Vagina (tissue), 2 donors: ENCODE measurements around the gene DPP10. TPM values are rescaled to one million over a fixed set of nuclear protein-coding genes. Genes with fewer than 3 reads are reported as not detected.

ENCODE experiments used
- DNase-seq, 2 donors: peaks; one replicate each; pipeline ENCODE4 v3.0.0-alpha.2; 2017; ENCODE audit errors: extremely low spot score in 2 of 2
- H3K27ac ChIP-seq: fragments of 200-600 bp; sonication (generic); one replicate; pipeline ENCODE4 v1.5.1; 2019
- H3K27me3 ChIP-seq: fragments of 200-600 bp; sonication (generic); one replicate; pipeline ENCODE4 v1.5.1; 2019
- H3K36me3 ChIP-seq, 2 donors: fragments of 200-600 bp; sonication (generic); one replicate each; pipeline ENCODE4 v1.5.1; 2017 to 2019
- H3K4me1 ChIP-seq: fragments of 200-600 bp; sonication (generic); one replicate; pipeline ENCODE4 v1.5.1; 2019
- H3K4me3 ChIP-seq, 2 donors: fragments of 200-600 bp; sonication (generic); 1 replicate in 1 of 2; 2 replicates in 1 of 2; pipeline ENCODE4 v1.5.1; 2016 to 2019
- H3K9me3 ChIP-seq: fragments of 200-600 bp; sonication (generic); one replicate; pipeline ENCODE4 v1.5.1; 2019
- CTCF ChIP-seq, 3 experiments: fragments of 450-650 bp in 2 of 3; fragments of 200-600 bp in 1 of 3; sonication (generic) in 1 of 3; IDR thresholded peaks; one replicate each; pipeline ENCODE4 v1.5.1; 2017 to 2019; ENCODE audit warnings: antibody characterized with exemption in 3 of 3, mild to moderate bottlenecking in 2 of 3, moderate library complexity in 2 of 3
- POLR2A ChIP-seq, 2 donors: fragments of 450-650 bp; IDR thresholded peaks; one replicate each; pipeline ENCODE4 v1.6.1; 2017; ENCODE audit warnings: antibody characterized with exemption in 2 of 2, mild to moderate bottlenecking in 2 of 2, moderate library complexity in 2 of 2
- POLR2AphosphoS5 ChIP-seq, 2 donors: sonication (generic); formaldehyde crosslinking; IDR thresholded peaks; one replicate each; pipeline ENCODE4 v1.9.0; 2017; ENCODE audit warnings: antibody characterized with exemption in 2 of 2, mild to moderate bottlenecking in 2 of 2, low read depth in 1 of 2; ENCODE audit not compliant: insufficient read depth in 1 of 2
- intact Hi-C: fragments of 100-400 bp; cut with DNase I; formaldehyde crosslinking; loops from one replicate; pipeline ENCODE4 v1.15.1; 2023
- total RNA-seq: library from RNA; depleted of rRNA; stranded (reverse); fragments of >200 nt; gene quantifications from one replicate; pipeline ENCODE4 v1.2.3, GENCODE V29; 2016

DPP10 gene
- total RNA-seq, 1 donor from 2014 or later, result not detected

- Histone ChIP-seq H3K4me1 (no peaks in the 10 kb centered on the region), H3K27me3 (no peaks in the 10 kb centered on the region), H3K27ac (no peak overlapping the region), H3K4me3 (no peak overlapping the region), H3K36me3 (no peaks in the 10 kb centered on the region), H3K9me3 (no peaks in the 10 kb centered on the region)
- intact Hi-C loops, result no loop called here
- TF ChIP-seq POLR2A (IDR thresholded peaks at IDR 0.05), result no peak
- TF ChIP-seq POLR2AphosphoS5 (IDR thresholded peaks at IDR 0.05; ENCODE audit: insufficient read depth in 1 of 2, low read depth in 1 of 2), result no peak
- TF ChIP-seq CTCF (IDR thresholded peaks at IDR 0.05), result no peak
- no peak for DNase-seq
Observed at GRCh38 chr2:115549611-115550130, 1107.2 kb downstream of the DPP10 start.

- intact Hi-C loops, result no loop called here
- no peak for TF ChIP-seq POLR2A (IDR thresholded peaks at IDR 0.05)
- no peak for TF ChIP-seq CTCF (IDR thresholded peaks at IDR 0.05)
- TF ChIP-seq POLR2AphosphoS5 (IDR thresholded peaks at IDR 0.05; ENCODE audit: insufficient read depth in 1 of 2, low read depth in 1 of 2), result no peak
Observed at GRCh38 chr2:115552726-115553125, 1110.3 kb downstream of the DPP10 start.

GRCh38 chr2:115554153-115554552 lies 1111.7 kb downstream of the DPP10 start:
- no peaks in the 10 kb centered on the region for H3K36me3 ChIP-seq
- DNase-seq, result no peak
- intact Hi-C loops, result no loop called here
- H3K9me3 ChIP-seq, result no peaks in the 10 kb centered on the region
- H3K27me3 ChIP-seq, result no peaks in the 10 kb centered on the region
- H3K4me1 ChIP-seq, result no peaks in the 10 kb centered on the region
- no peak overlapping the region for H3K27ac ChIP-seq
- no peak for TF ChIP-seq CTCF (IDR thresholded peaks at IDR 0.05)
- TF ChIP-seq POLR2A (IDR thresholded peaks at IDR 0.05), result no peak
- no peak for TF ChIP-seq POLR2AphosphoS5 (IDR thresholded peaks at IDR 0.05; ENCODE audit: insufficient read depth in 1 of 2, low read depth in 1 of 2)
- no peak overlapping the region for H3K4me3 ChIP-seq

More at GRCh38 chr2:115552726-115553125, 1110.3 kb downstream of the DPP10 start:
- H3K27me3 ChIP-seq, result no peaks in the 10 kb centered on the region
- H3K4me3 ChIP-seq, result no peak overlapping the region
- H3K36me3 ChIP-seq, result no peaks in the 10 kb centered on the region
- no peak for DNase-seq
- H3K4me1 ChIP-seq, result no peaks in the 10 kb centered on the region
- no peaks in the 10 kb centered on the region for H3K9me3 ChIP-seq
- no peak overlapping the region for H3K27ac ChIP-seq

- Histone ChIP-seq H3K4me3 (no peak overlapping the region), H3K4me1 (no peaks in the 10 kb centered on the region), H3K36me3 (no peaks in the 10 kb centered on the region), H3K27me3 (no peaks in the 10 kb centered on the region), H3K27ac (no peak overlapping the region), H3K9me3 (no peaks in the 10 kb centered on the region)
- intact Hi-C loops, result no loop called here
- DNase-seq, result no peak
- TF ChIP-seq POLR2AphosphoS5 (IDR thresholded peaks at IDR 0.05; ENCODE audit: insufficient read depth in 1 of 2, low read depth in 1 of 2), result no peak
- TF ChIP-seq POLR2A (IDR thresholded peaks at IDR 0.05), result no peak
- no peak for TF ChIP-seq CTCF (IDR thresholded peaks at IDR 0.05)
Observed at GRCh38 chr2:115558725-115559124, 1116.3 kb downstream of the DPP10 start.

GRCh38 chr2:115560666-115561065 lies 1118.2 kb downstream of the DPP10 start:
- H3K9me3 ChIP-seq, result no peaks in the 10 kb centered on the region
- no peak overlapping the region for H3K4me3 ChIP-seq
- intact Hi-C loops, result no loop called here
- TF ChIP-seq POLR2A (IDR thresholded peaks at IDR 0.05), result no peak
- no peak for TF ChIP-seq POLR2AphosphoS5 (IDR thresholded peaks at IDR 0.05; ENCODE audit: insufficient read depth in 1 of 2, low read depth in 1 of 2)
- TF ChIP-seq CTCF (IDR thresholded peaks at IDR 0.05), result no peak
- no peaks in the 10 kb centered on the region for H3K36me3 ChIP-seq
- H3K27me3 ChIP-seq, result no peaks in the 10 kb centered on the region
- DNase-seq, result no peak
- H3K27ac ChIP-seq, result no peak overlapping the region
- H3K4me1 ChIP-seq, result no peaks in the 10 kb centered on the region
